ENCODE measurements around the gene CLTB.

DNA sequence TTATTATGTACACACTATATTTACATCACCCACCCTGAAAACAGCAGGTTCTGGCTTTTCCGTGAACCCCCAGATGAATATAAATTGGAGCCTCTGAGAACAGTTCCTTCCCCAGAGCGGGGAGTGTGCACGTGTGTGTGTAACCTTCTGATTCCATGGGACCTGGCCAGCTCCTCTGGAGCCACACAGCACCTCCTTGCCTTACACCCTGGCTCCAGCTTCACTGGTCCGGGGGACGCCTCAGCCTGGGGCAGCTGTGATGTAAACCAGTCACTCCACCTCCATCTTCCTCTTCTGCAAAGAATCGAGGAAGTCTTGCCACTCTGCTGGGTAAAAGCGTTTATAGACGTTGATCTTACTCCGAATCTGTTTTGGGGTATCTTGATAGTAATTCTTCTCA, 32.4 kb downstream of the CLTB start:
- TF ChIP-seq, protein P1, sequence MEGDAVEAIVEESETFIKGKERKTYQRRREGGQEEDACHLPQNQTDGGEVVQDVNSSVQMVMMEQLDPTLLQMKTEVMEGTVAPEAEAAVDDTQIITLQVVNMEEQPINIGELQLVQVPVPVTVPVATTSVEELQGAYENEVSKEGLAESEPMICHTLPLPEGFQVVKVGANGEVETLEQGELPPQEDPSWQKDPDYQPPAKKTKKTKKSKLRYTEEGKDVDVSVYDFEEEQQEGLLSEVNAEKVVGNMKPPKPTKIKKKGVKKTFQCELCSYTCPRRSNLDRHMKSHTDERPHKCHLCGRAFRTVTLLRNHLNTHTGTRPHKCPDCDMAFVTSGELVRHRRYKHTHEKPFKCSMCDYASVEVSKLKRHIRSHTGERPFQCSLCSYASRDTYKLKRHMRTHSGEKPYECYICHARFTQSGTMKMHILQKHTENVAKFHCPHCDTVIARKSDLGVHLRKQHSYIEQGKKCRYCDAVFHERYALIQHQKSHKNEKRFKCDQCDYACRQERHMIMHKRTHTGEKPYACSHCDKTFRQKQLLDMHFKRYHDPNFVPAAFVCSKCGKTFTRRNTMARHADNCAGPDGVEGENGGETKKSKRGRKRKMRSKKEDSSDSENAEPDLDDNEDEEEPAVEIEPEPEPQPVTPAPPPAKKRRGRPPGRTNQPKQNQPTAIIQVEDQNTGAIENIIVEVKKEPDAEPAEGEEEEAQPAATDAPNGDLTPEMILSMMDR (IDR thresholded peaks at IDR 0.05; ENCODE audit: low read depth, low read length, poor library complexity, severe bottlenecking), result no peak
- no peak for TF ChIP-seq EZH2phosphoT487 (IDR thresholded peaks at IDR 0.05; ENCODE audit: borderline replicate concordance, low read length)
